NT2/D1 (cell line): Measurements from ENCODE around the gene LTB4R2.

ENCODE experiments used
- SUZ12 ChIP-seq: IDR thresholded peaks from 2 replicates; pipeline ENCODE4 v1.6.1; 2011; ENCODE audit not compliant: insufficient read length, insufficient read depth; ENCODE audit errors: extremely low read depth
- YY1 ChIP-seq: IDR thresholded peaks from 2 replicates; pipeline ENCODE4 v1.6.1; 2011; ENCODE audit not compliant: insufficient read length, insufficient read depth
- ZNF274 ChIP-seq: IDR thresholded peaks from 2 replicates; pipeline ENCODE4 v1.6.1; 2011; ENCODE audit warnings: mild to moderate bottlenecking, low read depth, low read length

GRCh38 chr14:24270537-24271133 lies 39.3 kb upstream of the LTB4R2 start:
- no peak for TF ChIP-seq YY1
- no peak for TF ChIP-seq ZNF274
- TF ChIP-seq SUZ12 = no peak
